NK-92 (cell line): ENCODE measurements around the gene KLHDC7B.
"Not testable (repeated sequence)": the region's sequence is repeated elsewhere in the genome, so short reads cannot be mapped to it uniquely, and the experiment has no call there.

Experiments used
- DNase-seq: peaks from one replicate; lab custom pipeline; 2025; ENCODE audit not compliant: unreplicated experiment; lab: John Stamatoyannopoulos, UW

The KLHDC7B gene

GRCh38 chr22:50529416-50529896 is 16.2 kb upstream of the KLHDC7B start:
- DNase-seq: no peak

- DNase-seq: no peak
These were observed 15.7 kb upstream of the KLHDC7B start, which contains the start of gene TYMP for GRCh38 chr22:50529897-50530579. Gene TYMP (minus strand): TSS chr22:50530012. CDS start chr22:50529709, 303 bp downstream.

DNA sequence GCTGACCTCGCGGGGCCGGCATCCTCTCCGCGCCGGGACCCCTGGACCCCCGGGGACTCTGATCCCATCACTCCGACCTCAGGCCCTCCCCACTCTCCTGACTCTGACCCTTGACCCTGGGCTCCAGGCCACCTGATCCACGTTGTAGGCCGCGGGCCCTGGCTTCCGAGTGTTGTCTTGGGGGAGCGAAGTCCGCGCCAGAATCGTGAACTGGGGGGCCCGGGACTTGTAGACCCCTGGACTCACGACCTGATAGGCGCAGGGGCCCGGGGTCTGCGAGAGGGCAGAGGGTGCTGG is 15.2 kb upstream of the KLHDC7B start:
- no peak for DNase-seq

- DNase-seq: no peak
These were observed 14.7 kb upstream of the KLHDC7B start for GRCh38 chr22:50530877-50531545.

- no peak for DNase-seq
These were observed 14.1 kb upstream of the KLHDC7B start for GRCh38 chr22:50531546-50531961.

DNA sequence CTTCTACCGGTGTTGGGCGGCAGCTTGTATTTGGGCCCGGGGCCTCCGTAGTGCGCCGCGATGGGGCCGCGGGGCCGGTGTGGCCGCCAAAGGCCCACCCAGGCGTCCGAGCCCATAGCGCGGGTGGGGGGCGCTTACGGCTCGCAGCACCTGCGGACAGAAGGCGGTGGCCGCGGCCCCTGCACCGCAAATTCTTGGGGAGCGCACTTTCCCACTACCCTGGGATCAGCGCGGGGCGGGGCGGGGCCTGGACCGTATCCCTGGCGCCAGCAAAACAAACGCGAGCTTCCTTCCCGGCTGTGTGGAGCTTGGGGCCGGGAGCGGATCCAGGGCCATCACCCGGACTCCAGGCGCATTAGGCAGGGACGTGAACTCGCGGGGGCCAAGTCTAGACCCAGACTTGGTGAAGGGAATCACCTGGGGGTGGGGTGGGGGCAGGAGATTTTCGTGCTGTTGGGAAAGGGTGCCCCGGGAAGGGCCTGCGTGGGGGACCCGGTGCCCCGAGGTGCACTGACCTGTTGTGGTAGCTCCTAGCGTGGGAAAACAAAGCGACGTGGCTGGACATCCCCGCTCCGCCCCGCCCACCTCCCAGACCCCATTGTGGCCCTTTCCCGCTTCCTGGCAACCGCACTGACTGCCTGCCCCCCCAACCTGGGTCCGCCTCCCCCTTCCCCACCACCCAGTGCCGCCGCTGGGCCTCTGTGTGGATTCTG is 13.6 kb upstream of the KLHDC7B start:
- DNase-seq: no peak

GRCh38 chr22:50532824-50533796 is 12.6 kb upstream of the KLHDC7B start:
- no peak for DNase-seq

- DNase-seq: not testable (repeated sequence)
These were observed 11.6 kb upstream of the KLHDC7B start for GRCh38 chr22:50533856-50534711.

DNA sequence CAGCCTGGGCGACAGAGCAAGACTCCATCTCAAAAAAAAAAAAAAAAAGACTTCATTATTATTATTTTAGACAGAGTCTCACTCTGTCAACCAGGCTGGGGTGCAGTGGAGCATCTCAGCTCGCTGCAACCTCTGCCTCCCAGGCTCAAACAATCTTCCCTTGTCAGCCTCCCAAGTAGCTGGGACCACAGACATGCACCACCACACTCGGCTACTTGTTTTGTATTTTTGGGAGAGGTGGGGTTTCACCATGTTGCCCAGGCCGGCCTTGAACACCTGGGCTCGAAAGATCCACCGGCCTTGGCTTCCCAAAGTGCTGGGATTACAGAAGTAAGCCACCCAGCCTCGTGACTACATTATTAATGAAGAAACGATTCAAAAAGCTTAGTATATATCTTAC is 10.6 kb upstream of the KLHDC7B start:
- no peak for DNase-seq

GRCh38 chr22:50536226-50536625 is 9.5 kb upstream of the KLHDC7B start:
- no peak for DNase-seq

DNA sequence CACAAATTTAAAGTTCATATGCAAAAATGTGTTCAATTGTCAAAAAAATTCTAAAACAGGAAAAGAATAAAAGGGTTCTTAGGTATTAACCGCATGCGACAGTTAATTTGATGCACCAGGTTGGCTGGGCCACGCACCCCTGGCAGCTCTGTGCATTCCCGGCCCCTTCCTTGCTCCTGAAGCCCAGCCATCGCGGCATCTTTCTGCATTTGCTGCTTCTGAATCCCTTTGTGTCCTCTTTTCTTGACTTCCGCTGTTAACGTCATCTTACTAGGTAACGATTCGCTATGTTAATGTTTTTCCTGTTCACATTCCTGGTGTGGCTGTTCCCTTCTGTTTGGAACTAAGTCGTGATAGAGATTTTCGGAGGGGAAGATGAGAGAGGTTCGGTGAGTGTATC is 7.9 kb upstream of the KLHDC7B start:
- DNase-seq: no peak

DNA sequence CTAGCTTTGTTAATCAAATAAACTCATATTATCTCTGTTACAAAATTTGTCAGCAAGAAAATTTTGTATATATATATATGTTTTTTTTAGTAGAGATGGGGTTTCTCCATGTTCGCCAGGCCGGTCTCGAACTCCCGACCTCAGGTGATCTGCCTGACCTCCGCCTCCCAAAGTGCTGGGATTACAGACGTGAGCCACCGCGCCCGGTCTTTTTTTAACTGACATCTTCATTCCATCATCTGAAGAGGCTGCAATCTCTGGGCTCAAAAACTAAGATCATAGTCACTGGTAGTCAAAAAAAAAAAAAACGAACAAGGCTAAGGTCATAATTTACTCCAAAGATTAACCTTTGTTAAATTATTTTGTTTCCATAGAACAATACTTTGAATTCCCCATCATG is 5.3 kb upstream of the KLHDC7B start:
- DNase-seq: no peak

DNA sequence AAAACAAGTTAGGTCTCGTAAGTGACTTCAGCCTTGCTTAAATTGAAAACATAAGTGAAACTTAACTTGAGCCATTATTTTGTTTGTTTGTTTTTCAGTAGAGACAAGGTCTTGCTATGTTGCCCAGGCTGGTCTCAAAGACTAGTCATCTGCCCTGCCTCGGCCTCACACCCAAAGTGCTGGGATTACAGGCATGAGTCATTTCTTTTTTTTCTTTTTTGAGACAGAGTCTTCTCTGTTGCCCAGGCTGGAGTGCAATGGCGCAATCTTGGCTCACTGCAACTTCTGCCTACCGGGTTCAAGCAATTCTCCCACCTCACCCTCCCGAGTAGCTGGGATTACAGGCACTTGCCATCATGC is 4.1 kb upstream of the KLHDC7B start:
- DNase-seq: not testable (repeated sequence)

DNA sequence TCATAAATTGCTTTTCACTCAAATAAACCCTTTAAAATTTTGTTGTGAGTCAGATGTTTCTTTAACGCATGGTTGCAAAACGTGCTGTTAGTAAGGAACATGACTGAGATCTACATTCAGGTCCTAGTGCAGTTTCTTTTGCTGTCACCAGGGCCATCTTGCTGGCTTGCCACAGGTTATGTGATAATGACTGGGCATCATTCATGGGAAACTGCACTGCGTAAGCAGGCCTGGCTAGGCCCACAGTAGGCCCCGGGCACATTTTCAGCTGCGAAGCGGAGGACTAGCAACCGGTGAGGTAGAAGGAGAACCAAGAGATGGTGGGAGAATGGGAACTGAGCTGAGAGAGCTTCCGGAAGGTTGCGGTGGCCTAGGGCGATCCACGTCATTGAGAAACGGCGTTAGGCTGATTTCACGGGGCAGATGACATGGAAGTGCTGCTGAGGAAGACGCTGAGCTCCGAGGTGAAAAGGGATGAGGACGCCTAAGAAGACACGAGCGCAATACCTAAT is 3.2 kb upstream of the KLHDC7B start:
- no peak for DNase-seq

GRCh38 chr22:50544078-50544745 is 1.5 kb upstream of the KLHDC7B start:
- DNase-seq: no peak

GRCh38 chr22:50544746-50545253 is 899 bp upstream of the KLHDC7B start:
- DNase-seq: no peak

DNA sequence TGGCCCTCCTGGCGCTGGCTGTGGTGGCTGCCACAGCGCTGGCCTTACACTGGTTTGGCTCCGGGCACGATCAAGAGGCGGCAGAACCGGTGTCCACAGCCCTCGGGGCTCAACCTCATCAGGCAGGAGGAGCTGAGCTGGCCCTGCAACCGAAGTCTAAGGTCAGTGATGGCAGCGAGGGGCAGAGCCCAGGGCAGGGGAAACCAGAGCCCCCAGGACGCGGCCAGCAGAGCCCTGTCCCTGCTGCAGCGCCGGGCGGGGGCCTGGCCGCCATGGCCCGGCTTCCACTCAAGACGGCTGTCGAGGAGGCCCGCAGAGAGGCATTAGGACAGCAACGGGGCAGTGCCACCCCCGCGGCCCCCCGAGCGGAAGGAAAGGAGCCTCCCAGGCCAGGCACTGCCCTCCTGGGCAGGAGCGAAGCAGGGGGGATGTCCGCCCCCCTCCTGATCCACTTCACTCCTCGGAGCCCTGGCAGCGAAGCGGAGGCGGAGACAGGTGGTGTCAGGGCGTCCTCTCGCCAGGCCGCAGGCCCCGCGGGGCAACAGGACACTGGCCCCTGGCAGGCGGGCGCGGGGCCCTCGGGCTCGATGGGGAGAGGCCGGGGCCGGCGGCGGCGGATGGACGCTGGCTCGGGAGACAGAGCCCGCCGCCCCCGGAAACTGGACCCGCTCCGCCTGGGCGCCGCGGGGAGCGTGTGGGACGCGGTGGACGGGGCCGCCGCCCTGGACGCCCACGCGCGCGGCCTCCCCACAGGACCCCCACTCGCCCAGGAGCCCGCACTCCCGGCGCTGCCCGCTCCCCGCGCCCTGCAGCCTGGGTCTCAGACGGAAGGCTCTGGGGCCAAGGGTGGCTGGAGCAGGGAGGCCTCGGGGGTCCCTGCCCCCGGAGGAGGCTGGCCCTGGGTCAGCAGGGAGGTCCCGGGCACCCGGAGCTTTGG is 895 bp downstream of the KLHDC7B start:
- DNase-seq: no peak
